NCI-H1417 treated with DMSO at 0.1 percent for 48 hours (cell line): ENCODE data around the gene BNC1.
"Not testable (repeated sequence)": the region's sequence is repeated elsewhere in the genome, so short reads cannot be mapped to it uniquely, and the experiment has no call there.

Source experiments
- DNase-seq: peaks from one replicate; lab custom pipeline; 2025; lab: John Stamatoyannopoulos, UW

Gene BNC1

GRCh38 chr15:83299462-83299861 lies 15.0 kb upstream of the BNC1 start:
- DNase-seq = no peak

- DNase-seq = no peak
Measured at GRCh38 chr15:83295417-83295816, 11.0 kb upstream of the BNC1 start.

GRCh38 chr15:83293201-83293600 lies 8.7 kb upstream of the BNC1 start:
- no peak for DNase-seq

GRCh38 chr15:83292317-83292716 lies 7.9 kb upstream of the BNC1 start:
- DNase-seq = no peak

- no peak for DNase-seq
Measured at GRCh38 chr15:83290236-83290635, 5.8 kb upstream of the BNC1 start.

- no peak for DNase-seq
Measured at GRCh38 chr15:83289160-83289559, 4.7 kb upstream of the BNC1 start.

GRCh38 chr15:83288381-83288801 lies 3.9 kb upstream of the BNC1 start:
- no peak for DNase-seq

GRCh38 chr15:83287541-83288027 lies 3.1 kb upstream of the BNC1 start:
- DNase-seq = no peak

GRCh38 chr15:83285979-83286553 lies 1.6 kb upstream of the BNC1 start:
- DNase-seq = no peak

GRCh38 chr15:83285284-83285978 lies 967 bp upstream of the BNC1 start:
- DNase-seq = no peak

- DNase-seq = no peak
Measured at GRCh38 chr15:83283813-83284558, 478 bp downstream of the BNC1 start.

GRCh38 chr15:83283138-83283812 lies 1.2 kb downstream of the BNC1 start:
- DNase-seq = no peak

GRCh38 chr15:83282776-83283137 lies 1.7 kb downstream of the BNC1 start:
- no peak for DNase-seq

GRCh38 chr15:83282141-83282540 lies 2.3 kb downstream of the BNC1 start:
- no peak for DNase-seq

GRCh38 chr15:83278191-83278590 lies 6.3 kb downstream of the BNC1 start:
- no peak for DNase-seq

GRCh38 chr15:83276661-83277060 lies 7.8 kb downstream of the BNC1 start:
- DNase-seq = no peak

- no peak for DNase-seq
Measured at GRCh38 chr15:83275412-83275811, 9.1 kb downstream of the BNC1 start.

GRCh38 chr15:83270176-83270575 lies 14.3 kb downstream of the BNC1 start:
- DNase-seq = no peak

GRCh38 chr15:83268147-83268546 lies 16.3 kb downstream of the BNC1 start:
- DNase-seq = no peak

GRCh38 chr15:83262594-83263315 lies 21.7 kb downstream of the BNC1 start:
- no peak for DNase-seq

GRCh38 chr15:83262181-83262580 lies 22.3 kb downstream of the BNC1 start:
- not testable (repeated sequence) for DNase-seq

- no peak for DNase-seq
Measured at GRCh38 chr15:83250781-83251180, 33.7 kb downstream of the BNC1 start.
